ENCODE results near the gene CRABP1. TPM values are rescaled to one million over a fixed set of nuclear protein-coding genes. Genes with fewer than 3 reads are reported as not detected.
A peak's percentile ranks its signal among the peaks of the same experiment; 100 is the strongest.

The CRABP1 gene
- polyA plus RNA-seq, 2 of the 4 experiments (the other 2 are of a cell fraction): 0.57 to 1.1 TPM

DNA sequence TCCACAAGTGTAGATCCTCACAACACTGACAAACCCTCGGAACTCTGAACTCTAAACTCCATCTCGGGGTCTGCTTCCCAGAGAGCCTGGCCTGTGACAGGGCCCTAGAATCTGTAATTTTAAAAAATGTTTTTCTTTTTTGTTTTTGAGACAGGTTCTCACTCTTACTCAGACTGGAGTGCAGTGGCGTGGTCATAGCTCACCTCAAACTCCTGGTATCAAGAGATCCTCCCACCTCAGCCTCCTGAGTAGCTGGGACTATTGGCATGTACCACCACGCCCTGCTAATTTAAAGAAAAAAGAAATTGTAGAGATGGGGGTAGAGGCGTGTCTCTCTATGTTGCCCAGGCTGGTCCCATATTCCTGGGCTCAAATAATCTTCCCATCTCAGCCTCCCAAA lies 26.2 kb downstream of the CRABP1 start:
- Histone ChIP-seq H3K4me1 (no peaks in the 10 kb centered on the region), H3K9me3 (no peaks in the 10 kb centered on the region), H3K4me3 (no peak overlapping the region), H3K4me2 (no peak overlapping the region), H3K27ac (no peak overlapping the region)
- POLR2A ChIA-PET: no interaction called here
- TF ChIP-seq SREBF2 (IDR thresholded peaks at IDR 0.05): no peak
- TF ChIP-seq RCOR1 (IDR thresholded peaks at IDR 0.05; ENCODE audit: low read depth, low read length): no peak
- TF ChIP-seq, protein P1, sequence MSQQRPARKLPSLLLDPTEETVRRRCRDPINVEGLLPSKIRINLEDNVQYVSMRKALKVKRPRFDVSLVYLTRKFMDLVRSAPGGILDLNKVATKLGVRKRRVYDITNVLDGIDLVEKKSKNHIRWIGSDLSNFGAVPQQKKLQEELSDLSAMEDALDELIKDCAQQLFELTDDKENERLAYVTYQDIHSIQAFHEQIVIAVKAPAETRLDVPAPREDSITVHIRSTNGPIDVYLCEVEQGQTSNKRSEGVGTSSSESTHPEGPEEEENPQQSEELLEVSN (IDR thresholded peaks at IDR 0.05; ENCODE audit: borderline replicate concordance, low read depth): no peak
- TF ChIP-seq RFX5 (IDR thresholded peaks at IDR 0.05): no peak
- no peak for TF ChIP-seq CHD4 (IDR thresholded peaks at IDR 0.05; ENCODE audit: borderline replicate concordance)
- TF ChIP-seq GATA3 (IDR thresholded peaks at IDR 0.05; ENCODE audit: borderline replicate concordance): no peak
- no peak for TF ChIP-seq ZNF302 (CRISPR knock-in tag; IDR thresholded peaks at IDR 0.05)
- TF ChIP-seq KDM1A (IDR thresholded peaks at IDR 0.05; ENCODE audit: low read depth): no peak
- no peak for TF ChIP-seq ZSCAN20 (CRISPR knock-in tag; IDR thresholded peaks at IDR 0.05)
- TF ChIP-seq CEBPB (IDR thresholded peaks at IDR 0.05): no peak
- TF ChIP-seq, protein P2, sequence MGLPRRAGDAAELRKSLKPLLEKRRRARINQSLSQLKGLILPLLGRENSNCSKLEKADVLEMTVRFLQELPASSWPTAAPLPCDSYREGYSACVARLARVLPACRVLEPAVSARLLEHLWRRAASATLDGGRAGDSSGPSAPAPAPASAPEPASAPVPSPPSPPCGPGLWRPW (IDR thresholded peaks at IDR 0.05): no peak
- no peak for TF ChIP-seq EHF (CRISPR knock-in tag; IDR thresholded peaks at IDR 0.05)
- TF ChIP-seq BHLHE40 (IDR thresholded peaks at IDR 0.05; ENCODE audit: low read depth, low read length): no peak
- TF ChIP-seq EP300 (IDR thresholded peaks at IDR 0.05): no peak
- TF ChIP-seq ESRRA (IDR thresholded peaks at IDR 0.05; ENCODE audit: borderline replicate concordance, low read length): no peak
- DNase-seq (ENCODE audit: low read depth in 1 of 2, low spot score in 1 of 2): no peak
- CTCF ChIA-PET: interaction anchor here (1.1 to 1.2 kb wide), 2 partner anchors 50 to 52 kb away, joined by 3 read pairs; no protein-coding TSS in a partner anchor
- no peak for ATAC-seq
- 67% methylated on average over 5 of the region's 5 CpGs for WGBS (ENCODE audit: missing lambda C conversion rate)
- no peak for FAIRE-seq

DNA sequence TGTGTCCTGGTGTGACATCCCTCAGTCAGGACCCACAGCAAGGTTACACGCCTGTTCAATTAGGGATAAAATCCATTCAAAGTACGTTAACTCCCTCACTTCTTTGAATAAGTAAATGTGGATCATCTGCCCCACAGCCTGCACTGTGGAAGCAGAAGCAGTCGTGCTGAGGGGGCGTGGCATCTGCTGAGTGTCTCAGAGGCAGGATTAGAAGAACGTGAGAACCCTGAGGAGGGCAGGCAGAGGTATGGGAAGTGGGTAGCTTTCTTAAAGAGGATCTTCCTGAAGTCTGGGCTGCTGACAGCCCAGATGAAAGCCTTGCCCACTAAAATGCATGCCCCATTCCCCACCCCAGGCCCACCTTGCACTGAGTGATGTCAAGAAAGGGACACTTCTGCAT lies 28.5 kb downstream of the CRABP1 start:
- FAIRE-seq (no peak), DNase-seq (ENCODE audit: low read depth in 1 of 2, low spot score in 1 of 2) (no peak), ATAC-seq (peak; percentile 30 to 45; a peak in 2 of 6 replicates)
- no peak overlapping the region for H3K27ac ChIP-seq
- ChIA-PET POLR2A (no interaction called here), CTCF (interaction anchor here (0.8 to 2.7 kb wide), 3 partner anchors 11 to 47 kb away, joined by 3 to 11 read pairs (median 6); no protein-coding TSS in a partner anchor)
- TF ChIP-seq RAD21 (conservative IDR thresholded peaks at IDR 0.05 in 1 of 2, IDR thresholded peaks at IDR 0.05 in 1 of 2) (no peak), RNF2 (IDR thresholded peaks at IDR 0.05; ENCODE audit: borderline replicate concordance, low read depth) (no peak), ZSCAN20 (CRISPR knock-in tag; IDR thresholded peaks at IDR 0.05) (no peak), NR3C1 (IDR thresholded peaks at IDR 0.05) (no peak), HDAC2 (IDR thresholded peaks at IDR 0.05) (no peak), ESRRA (IDR thresholded peaks at IDR 0.05; ENCODE audit: borderline replicate concordance, low read length) (no peak), HOXB5 (CRISPR knock-in tag; IDR thresholded peaks at IDR 0.05) (no peak), POLR2AphosphoS2 (conservative IDR thresholded peaks at IDR 0.05; ENCODE audit: low read length) (no peak), ZFP36 (IDR thresholded peaks at IDR 0.05; ENCODE audit: borderline replicate concordance, partially characterized antibody) (no peak), RCOR1 (IDR thresholded peaks at IDR 0.05; ENCODE audit: low read depth, low read length) (no peak), TP53 (CRISPR knock-in tag; IDR thresholded peaks at IDR 0.05) (no peak)
- TF ChIP-seq, protein P3, sequence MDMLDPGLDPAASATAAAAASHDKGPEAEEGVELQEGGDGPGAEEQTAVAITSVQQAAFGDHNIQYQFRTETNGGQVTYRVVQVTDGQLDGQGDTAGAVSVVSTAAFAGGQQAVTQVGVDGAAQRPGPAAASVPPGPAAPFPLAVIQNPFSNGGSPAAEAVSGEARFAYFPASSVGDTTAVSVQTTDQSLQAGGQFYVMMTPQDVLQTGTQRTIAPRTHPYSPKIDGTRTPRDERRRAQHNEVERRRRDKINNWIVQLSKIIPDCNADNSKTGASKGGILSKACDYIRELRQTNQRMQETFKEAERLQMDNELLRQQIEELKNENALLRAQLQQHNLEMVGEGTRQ (IDR thresholded peaks at IDR 0.05): no peak
- TF ChIP-seq, protein P4, sequence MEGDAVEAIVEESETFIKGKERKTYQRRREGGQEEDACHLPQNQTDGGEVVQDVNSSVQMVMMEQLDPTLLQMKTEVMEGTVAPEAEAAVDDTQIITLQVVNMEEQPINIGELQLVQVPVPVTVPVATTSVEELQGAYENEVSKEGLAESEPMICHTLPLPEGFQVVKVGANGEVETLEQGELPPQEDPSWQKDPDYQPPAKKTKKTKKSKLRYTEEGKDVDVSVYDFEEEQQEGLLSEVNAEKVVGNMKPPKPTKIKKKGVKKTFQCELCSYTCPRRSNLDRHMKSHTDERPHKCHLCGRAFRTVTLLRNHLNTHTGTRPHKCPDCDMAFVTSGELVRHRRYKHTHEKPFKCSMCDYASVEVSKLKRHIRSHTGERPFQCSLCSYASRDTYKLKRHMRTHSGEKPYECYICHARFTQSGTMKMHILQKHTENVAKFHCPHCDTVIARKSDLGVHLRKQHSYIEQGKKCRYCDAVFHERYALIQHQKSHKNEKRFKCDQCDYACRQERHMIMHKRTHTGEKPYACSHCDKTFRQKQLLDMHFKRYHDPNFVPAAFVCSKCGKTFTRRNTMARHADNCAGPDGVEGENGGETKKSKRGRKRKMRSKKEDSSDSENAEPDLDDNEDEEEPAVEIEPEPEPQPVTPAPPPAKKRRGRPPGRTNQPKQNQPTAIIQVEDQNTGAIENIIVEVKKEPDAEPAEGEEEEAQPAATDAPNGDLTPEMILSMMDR (IDR thresholded peaks at IDR 0.05): no peak
- peaks cover 8% of the 10 kb centered on the region for H3K4me1 ChIP-seq
- 6% methylated on average over 5 of the region's 5 CpGs for WGBS (ENCODE audit: missing lambda C conversion rate)
- H3K4me2 ChIP-seq: no peak overlapping the region
- H3K4me3 ChIP-seq: no peak overlapping the region
- no peaks in the 10 kb centered on the region for H3K9me3 ChIP-seq
